ENCODE data around the gene FERD3L.
"Not testable (repeated sequence)": the region's sequence is repeated elsewhere in the genome, so short reads cannot be mapped to it uniquely, and the experiment has no call there.

The FERD3L gene

GRCh38 chr7:19144661-19145433, at the start of gene FERD3L:
TSS of gene FERD3L (minus strand) at chr7:19145421. CDS start at chr7:19145362, 59 bp downstream.
- no peak for DNase-seq (ENCODE audit: low spot score)

DNA sequence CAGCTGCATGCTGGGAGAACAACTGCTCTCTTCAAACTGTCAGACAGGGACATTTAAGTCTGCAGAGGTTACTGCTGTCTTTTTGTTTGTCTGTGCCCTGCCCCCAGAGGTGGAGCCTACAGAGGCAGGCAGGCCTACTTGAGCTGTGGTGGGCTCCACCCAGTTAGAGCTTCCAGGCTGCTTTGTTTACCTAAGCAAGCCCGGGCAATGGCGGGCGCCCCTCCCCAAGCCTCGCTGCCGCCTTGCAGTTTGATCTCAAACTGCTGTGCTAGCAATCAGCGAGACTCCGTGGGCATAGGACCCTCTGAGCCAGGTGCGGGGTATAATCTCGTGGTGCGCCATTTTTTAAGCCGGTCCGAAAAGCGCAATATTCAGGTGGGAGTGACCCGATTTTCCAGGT, 49.2 kb upstream of the FERD3L start:
- not testable (repeated sequence) for DNase-seq (ENCODE audit: low spot score)

- DNase-seq (ENCODE audit: low spot score), result no peak
Observed at GRCh38 chr7:19181634-19182033, 36.4 kb upstream of the FERD3L start.

DNA sequence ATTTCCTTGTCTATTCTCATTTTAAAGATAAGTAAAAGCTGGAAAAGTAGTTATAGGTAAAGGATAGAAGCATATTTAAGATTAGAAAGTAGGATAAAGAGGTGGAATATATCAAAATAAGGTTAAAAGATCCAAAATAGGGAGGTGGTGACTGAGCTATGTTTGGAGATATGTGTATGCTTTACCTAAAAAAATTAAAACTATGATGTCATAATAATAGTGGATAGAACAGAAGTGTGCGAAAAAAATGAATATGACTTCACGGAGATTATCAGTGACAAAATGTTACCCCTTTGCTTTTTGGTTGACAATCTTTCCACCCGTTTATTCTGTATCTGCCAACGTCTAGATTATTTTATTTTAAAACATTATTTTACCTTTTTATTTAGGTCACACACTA, 33.4 kb upstream of the FERD3L start:
- DNase-seq (ENCODE audit: low spot score), result no peak

- no peak for DNase-seq (ENCODE audit: low spot score)
Observed at GRCh38 chr7:19177269-19177668, 32.0 kb upstream of the FERD3L start.

- DNase-seq (ENCODE audit: low spot score), result no peak
Observed at GRCh38 chr7:19175241-19175640, 30.0 kb upstream of the FERD3L start.

DNA sequence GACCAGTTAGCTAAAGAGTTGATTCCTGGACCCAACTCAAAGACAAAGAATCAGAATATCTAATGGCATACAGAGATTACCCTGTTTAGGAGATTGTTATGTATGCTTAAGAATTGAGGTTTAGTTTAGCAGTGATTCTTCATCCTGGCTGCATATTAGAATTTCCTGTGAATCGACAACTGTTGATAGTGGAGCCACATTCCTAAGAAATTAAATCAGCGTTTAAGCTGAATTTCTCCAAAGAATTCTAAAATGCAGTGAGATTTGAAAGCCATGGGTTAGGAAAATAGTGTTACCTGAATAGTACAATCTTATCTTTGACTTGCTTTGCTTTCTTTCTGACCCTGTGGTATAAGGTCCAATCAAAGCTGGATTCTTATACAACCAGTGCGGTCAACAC, 16.4 kb upstream of the FERD3L start:
- DNase-seq (ENCODE audit: low spot score), result no peak

DNA sequence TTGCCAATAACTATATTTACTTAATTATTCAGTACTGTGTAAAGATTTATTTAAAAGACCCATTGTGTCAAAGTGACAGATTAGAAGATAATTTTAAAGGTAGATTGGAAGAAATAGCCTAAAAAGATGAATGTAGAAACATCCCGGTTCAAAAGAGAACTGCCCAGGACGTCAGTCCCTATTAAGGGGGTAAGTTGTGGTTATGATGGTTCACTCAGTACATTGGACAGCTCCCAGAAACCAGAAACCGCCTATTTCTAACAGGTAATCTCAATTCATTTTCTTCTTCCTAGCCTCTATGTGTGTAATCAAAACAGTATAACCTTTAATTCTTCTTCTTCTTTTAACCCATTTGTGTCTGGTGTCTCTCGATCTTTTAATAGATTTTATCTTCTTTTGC, 1.5 kb upstream of the FERD3L start:
- DNase-seq (ENCODE audit: low spot score), result no peak

- DNase-seq (ENCODE audit: low spot score), result no peak
Observed at GRCh38 chr7:19145434-19146115, 354 bp upstream of the FERD3L start.

- DNase-seq (ENCODE audit: low spot score), result no peak
Observed at GRCh38 chr7:19143881-19144574, 1.2 kb downstream of the FERD3L start.

- DNase-seq (ENCODE audit: low spot score), result no peak
Observed at GRCh38 chr7:19139706-19140327, 5.4 kb downstream of the FERD3L start.

GRCh38 chr7:19133886-19134285, 11.3 kb downstream of the FERD3L start:
- no peak for DNase-seq (ENCODE audit: low spot score)

- DNase-seq (ENCODE audit: low spot score), result no peak
Observed at GRCh38 chr7:19133390-19133789, 11.8 kb downstream of the FERD3L start.

- DNase-seq (ENCODE audit: low spot score), result no peak
Observed at GRCh38 chr7:19128856-19129255, 16.4 kb downstream of the FERD3L start.

- no peak for DNase-seq (ENCODE audit: low spot score)
Observed at GRCh38 chr7:19121977-19122588, 23.1 kb downstream of the FERD3L start.

GRCh38 chr7:19119870-19120486, 25.2 kb downstream of the FERD3L start:
- DNase-seq (ENCODE audit: low spot score), result no peak

- no peak for DNase-seq (ENCODE audit: low spot score)
Observed at GRCh38 chr7:19119372-19119771, 25.8 kb downstream of the FERD3L start.

DNA sequence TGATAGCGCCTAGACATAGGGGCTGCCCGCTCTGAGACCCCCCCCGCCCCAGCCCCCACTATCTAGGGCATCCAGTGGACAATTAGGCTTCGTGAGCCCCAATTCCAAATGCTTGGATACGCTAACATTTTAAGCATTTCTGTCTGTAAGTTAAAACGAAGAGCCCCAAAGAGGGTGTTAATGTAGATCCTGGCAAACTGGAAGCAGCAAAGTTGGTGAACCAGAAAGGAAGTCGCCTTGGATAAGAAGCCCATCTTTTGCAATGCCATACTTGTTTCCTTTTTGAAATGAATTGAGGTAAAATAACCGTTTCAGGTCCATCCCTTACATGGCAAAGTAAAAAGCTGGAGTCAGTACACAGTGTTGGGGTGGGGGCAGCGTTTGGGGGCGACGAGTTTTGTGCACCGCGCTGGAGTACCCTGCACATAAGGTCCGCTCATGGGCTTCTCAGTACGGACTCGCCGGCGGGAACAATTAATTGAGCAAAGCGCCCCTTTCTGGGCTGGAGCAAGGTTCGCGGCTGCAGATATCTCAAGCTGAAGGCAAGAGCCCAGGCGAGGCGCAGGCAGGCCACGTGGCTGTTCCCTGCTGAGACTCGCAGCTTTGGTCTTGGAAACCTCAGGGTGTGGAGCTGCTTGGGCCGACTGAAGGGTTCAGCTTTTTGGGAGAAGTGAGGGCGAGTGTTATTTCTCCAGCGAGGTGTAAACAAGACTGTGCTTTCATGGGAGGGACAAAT, 26.4 kb downstream of the FERD3L start:
- no peak for DNase-seq (ENCODE audit: low spot score)

DNA sequence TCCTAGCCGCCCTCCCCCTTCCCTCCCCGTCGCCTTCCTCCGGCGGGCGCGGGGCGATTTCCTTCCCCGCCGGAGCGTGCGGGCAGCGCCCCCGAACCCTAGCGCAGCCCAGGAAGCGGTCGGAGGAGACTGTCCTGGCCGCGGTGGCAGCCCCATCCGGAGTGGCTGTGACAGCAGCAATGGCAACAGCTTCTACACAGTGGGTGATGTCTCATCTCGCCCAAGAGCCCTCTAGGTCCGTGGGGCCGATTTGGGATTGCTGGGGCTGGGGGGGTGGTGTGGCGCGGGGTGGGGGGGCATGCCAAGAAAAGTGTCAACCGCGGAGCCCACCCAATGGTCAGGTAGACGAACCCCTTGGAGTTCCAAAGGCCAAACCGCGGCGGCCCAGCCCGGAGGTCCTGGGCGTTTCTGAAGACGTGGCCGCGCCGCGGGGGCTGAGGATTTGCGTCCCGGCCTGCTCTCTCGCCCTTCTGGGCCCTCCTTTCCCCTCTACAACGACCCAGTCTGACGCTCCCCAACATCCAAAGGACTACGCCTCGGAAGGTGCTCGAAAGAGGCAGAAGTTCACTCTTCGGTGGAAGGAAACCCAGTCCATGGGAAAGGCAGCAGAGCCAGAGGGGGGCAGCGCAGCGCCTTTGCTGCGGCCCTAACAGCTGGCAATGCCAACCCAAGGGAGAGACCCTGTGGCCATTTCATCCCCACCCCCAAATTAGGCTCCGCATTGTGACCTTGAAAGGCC, 27.2 kb downstream of the FERD3L start:
- no peak for DNase-seq (ENCODE audit: low spot score)
